ENCODE data around the gene ENPP7.

The ENPP7 gene

GRCh38 chr17:79779084-79779529 is 48.4 kb downstream of the ENPP7 start:
- DNase-seq = no peak

GRCh38 chr17:79779661-79780365 is 49.1 kb downstream of the ENPP7 start:
- no peak for DNase-seq

- no peak for DNase-seq
These were observed 50.4 kb downstream of the ENPP7 start for GRCh38 chr17:79781012-79781650.

GRCh38 chr17:79781736-79782575 is 51.2 kb downstream of the ENPP7 start:
- DNase-seq = no peak

GRCh38 chr17:79783891-79784290 is 53.1 kb downstream of the ENPP7 start:
- DNase-seq = no peak

GRCh38 chr17:79784353-79785016 is 53.7 kb downstream of the ENPP7 start:
- DNase-seq = no peak

- no peak for DNase-seq
These were observed 54.5 kb downstream of the ENPP7 start for GRCh38 chr17:79785017-79785899.

- no peak for DNase-seq
These were observed 55.4 kb downstream of the ENPP7 start for GRCh38 chr17:79785900-79786810.

GRCh38 chr17:79786930-79787643 is 56.3 kb downstream of the ENPP7 start:
- DNase-seq = no peak

- DNase-seq = no peak
These were observed 57.7 kb downstream of the ENPP7 start for GRCh38 chr17:79788455-79788854.

GRCh38 chr17:79788989-79789942 is 58.5 kb downstream of the ENPP7 start:
- DNase-seq = no peak

GRCh38 chr17:79789943-79790804 is 59.4 kb downstream of the ENPP7 start:
- DNase-seq = peak; percentile 31

- DNase-seq = no peak
These were observed 60.3 kb downstream of the ENPP7 start for GRCh38 chr17:79790805-79791734.

GRCh38 chr17:79791735-79792161 is 61.0 kb downstream of the ENPP7 start:
- no peak for DNase-seq

All from CD4-positive, alpha-beta T cell treated with Interferon gamma for 1 hour (primary cell).